Stimulated activated CD8-positive, alpha-beta memory T cell treated with anti-CD3 and anti-CD28 coated beads, Interleukin-12 subunit alpha, Interleukin-12 subunit beta, amount 100 ng/mL, for 4 hours (primary cell): ENCODE measurements around the gene PHF2.

Source experiments
- DNase-seq: peaks from one replicate; pipeline ENCODE4 v3.0.0-alpha.2; 2020; ENCODE audit warnings: low read depth

The PHF2 gene

DNA sequence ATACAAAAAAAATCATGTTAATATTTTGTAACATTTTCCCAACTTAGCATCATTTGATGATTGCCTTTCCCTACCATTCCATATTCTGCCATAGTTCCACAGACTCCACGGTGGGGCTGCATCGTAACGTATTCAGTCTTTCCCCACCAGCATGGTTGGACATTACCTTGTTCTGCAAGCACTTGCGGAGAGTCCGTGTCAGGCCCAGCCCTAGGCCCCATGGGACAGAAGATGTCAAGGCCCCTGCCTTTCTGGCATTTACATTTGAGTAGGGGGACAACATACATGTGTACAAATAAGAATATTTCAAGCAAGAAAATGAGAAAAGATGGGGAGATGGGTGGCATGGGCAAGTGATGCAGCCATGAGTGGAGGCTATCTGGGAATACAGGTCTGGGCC, 8.2 kb upstream of the PHF2 start:
- DNase-seq, result no peak

DNA sequence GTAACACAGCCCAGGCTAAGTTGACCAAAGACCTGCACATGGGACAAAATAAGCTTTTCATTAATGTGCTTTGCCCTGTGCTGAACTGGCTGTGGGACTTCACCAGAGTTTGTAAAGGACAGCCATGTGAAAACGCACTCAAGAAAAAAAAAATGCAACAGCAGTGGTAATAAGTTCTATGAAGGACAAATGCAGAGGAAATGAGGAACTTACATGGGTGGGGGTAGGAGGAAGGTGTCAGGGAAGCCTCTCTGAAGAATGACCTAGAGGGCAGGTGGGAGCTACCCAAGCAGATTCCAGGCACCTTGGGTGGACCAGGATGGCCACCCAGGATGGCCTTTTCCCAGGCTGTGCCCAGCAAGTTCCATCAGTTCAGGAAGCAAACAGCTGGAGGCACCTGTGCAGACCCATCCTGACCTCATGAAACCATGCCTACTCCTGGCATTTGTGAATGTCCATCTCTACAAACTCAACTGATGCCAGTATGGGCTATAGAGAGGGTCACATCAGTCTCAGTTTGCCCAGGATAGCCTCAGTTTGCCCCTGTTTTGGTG, 6.7 kb upstream of the PHF2 start:
- DNase-seq, result no peak

DNA sequence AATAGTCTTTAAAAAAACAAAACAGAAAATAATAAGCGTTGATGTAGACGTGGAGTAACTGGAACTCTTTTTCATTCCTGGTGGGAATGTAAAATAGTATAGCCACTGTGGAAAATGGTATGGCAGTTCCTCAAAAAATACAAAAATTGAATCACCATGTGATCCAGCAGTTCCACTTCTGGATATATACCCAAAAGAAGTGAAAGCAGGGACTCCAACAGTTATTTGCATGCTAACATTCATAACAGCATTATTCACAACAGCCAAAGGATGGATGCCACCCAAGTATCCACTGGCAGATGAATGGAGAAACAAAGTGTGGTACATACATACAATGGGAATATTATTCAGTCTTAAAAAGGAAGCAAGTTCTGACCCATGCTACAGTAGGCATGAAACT, 4.2 kb upstream of the PHF2 start:
- no peak for DNase-seq

DNA sequence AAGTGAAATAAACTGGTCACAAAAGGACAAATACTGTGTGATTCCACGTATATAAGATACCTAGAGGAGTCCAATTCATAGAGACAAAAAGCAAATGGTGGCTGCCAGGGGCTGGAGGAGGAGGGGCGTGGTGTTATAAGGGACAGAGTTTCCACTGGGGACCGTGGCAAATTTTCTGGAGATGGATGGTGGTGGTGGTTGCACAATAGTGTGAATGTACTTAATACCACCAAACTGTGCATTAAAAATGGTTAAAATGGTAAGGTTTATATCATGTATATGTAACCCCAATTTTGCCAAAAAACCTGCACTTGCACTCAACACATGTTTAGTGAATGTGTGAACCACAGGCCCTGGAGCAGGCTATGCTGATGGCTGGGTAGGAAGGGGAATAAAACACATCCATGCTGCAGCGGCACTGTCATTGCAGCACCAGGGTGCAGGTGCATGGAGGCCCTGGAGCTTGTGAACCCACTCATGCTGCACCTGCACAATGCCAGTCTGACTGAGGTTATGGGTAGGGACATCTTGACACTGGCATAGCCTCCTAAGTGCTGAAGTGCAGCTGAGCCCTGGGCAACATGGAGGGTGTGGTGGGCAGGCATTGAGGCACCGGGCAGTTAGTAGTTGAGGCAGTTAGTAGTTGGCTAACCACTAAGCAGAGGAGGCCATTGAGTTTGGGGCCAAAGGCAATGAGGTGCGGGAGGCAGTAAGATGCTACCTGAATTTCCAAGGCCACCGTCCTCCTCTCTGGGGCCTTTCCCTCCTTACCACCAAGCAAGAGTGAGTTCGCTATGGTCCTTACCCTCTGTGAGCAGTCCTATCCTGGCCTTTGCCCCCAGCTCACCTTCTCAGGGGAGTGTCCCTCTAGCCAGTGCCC, 3.5 kb upstream of the PHF2 start:
- DNase-seq, result no peak

DNA sequence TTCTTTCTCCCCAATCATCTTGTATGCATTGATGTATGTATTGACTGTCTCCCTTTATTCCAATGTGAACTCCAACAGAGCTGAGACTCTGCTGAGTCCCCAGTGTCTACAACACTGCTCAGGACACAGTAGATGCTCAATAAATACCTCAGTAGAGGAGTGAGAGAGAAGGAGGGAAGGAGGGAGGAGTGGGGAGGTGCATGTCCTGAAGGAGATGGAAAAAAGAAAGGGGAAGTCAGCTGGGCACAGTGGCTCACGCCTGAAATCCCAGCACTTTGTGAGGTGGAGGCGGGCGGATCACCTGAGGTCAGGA, 2.9 kb upstream of the PHF2 start:
- DNase-seq, result no peak

DNA sequence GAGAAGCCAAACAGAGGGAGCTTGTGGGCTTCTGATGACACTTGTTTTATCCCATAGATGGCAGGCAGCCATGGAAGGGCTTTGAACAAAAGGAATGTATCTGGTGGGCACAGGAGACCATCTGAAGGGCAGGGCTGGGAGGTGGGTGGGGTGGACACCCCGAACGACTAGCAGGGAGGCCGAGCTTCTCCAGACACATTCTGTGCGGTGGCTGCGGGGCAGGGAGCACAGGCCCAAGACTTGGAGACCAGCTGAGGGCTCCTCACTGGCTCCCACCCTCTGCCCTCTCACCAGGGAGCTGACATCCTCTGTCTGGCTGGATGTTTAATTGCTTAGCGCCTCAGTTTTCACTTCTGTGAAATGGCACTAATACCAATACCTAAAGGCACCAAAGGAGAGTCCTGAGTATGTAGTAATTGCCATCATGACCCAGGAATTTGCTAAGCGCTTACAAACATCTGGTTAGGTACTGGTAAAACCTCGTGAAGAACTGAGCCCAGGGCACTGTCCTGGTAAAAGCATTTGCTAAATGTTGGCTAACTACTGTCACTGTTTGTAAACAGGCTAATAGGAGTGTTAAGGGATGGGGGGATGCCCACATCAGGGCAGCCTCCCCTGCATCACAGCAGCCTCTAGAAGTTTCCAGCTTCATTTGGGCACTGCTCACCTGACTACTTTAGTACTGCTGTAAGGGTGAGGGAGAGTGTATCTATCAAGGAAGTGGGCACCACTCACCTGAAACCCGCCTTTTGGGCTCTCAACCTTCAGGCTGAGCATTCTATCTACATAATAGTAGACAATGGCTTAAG, 2.1 kb upstream of the PHF2 start:
- no peak for DNase-seq

DNA sequence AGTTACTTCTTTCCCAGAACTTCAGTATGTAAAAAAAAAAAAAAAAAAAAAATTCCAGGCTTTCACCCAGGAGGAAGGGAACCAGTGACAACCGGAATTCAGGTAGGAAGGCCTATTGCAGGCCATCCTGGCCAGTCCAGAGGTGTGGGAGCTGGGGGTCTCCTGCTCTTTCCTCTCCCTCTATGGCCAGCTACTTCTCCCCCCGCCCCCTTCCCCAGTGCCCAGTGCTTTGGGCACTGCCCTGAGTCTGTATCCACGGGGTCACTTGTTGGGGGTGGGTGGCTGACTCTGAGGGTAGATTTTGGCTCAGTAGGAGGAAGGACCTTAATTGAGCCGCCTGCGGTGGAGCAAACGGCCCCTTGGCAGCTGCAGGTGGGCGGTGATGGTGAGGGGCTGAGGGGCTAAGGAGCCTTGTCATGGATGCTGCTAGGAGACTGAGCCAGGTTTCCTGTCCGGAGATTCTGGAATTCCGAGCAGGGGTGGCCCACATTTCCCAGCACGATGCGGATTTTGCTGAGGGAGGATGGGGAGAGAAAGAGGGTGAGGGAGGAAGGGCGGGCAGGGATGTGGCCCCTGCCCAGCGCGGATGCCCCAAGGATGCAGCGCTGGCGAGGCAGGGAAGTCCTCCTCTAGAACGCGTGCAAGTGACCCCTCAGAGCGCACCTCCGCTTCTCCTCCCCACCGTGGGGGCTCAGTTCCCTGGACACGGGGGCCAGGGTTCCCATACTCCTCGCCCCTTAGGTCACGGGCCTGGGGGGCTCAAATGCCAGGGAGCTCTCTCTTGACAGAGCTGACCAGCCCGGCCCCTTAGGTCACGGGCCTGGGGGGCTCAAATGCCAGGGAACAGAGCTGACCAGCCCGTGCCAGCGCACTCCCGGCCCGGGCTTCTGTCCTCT, 1.2 kb upstream of the PHF2 start:
- no peak for DNase-seq

DNA sequence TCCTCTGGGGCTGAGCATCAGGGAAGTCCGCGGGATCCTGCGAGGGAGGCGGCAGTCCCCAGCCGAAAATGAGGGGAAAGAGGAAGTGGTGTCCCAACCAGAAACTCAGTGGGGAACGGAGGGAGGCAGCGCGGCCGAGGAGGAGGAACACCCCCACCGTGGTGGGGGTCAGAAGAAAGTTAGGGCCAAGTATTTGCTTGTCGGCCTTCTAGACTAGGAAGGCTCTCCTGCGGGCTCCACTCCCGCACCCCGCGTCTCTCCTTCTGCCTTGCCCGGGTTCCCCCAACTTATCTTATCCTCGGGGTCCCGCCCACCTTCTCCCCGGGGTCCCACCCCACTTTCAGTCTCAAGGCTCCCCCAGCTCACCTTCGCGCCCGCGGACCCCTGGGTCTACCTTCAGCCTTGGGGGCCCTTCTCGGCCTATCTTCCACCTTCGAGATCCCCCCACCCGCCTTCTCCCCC, 557 bp upstream of the PHF2 start:
- peak; percentile 42 for DNase-seq

DNA sequence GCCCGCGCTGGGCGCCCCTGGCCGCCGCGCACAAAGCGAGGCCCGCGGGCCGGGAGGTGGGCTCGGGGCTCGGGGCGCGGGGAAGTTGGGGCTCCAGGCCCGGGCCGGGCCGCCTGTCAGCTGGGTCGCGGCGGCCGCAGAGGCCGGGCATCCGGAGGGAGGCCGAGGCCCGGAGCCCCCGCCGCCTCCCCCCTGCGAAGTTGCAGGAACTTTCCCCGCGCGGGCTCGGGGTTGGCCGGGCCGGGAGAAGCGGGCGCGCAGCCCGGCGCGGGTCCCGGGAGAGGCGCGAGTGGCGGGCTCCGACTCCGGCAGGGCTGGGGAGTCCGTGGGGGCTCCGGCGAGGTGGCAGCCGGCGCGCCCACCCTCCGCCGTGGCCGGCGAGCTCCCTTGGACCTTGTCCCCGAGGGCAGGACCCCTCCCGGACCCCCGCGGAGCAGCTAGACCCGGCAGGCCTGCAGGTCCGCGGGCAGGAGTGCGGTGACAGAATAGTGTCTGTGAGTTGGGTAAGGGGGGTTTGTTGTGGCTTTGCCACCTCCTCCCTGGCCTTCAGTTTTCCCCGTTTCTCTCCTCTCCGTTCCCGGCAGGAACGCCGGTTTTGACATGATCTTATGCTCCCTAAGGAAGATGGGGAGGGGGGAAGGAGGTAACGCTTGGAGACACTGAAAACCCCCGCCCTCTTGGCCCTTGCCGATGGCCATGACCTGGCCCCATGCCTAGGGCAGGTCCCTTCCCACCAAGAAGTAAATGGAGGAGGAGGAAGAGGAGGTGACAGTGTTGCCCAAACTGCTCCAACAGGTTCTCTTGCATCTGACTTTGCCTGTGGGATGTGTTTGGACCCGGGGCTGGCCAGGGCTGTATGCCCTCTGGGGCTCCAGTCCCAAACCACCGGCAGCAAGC, 942 bp downstream of the PHF2 start:
- DNase-seq, result no peak

DNA sequence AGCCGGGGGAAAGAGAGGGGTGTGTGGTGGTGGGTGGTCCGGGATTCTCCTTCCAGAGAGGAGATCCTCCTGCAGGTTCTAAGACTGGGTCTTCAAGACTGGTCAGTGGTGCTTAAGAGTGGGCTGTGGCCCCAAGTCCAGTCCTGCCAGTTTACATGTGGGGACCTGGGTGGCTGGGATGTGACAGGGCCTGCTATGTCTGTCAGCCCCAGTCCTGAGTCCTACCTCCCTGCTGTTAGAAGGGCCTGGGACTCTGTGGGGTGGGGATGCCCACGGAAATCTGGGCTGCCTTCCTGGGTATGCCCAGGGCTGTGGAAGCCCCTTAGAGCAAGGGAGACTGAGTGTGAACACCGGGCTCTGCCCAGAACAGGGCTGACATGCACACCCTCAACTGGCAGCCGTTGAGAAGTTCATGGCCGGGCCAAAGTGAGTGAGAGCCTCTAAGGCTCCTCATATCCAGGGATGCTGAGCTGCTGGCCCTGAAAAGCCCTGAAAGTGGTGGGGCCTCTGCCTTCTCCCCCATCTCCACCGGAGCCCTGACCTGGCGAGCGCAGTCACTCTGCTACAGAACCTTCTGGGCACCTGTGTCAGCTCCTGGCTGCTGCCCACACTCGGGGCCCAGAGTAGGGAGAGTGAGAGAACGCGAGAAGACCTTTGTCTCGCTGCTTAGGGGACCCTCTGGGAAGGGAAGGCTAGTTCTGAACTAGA, 1.7 kb downstream of the PHF2 start:
- DNase-seq, result no peak

DNA sequence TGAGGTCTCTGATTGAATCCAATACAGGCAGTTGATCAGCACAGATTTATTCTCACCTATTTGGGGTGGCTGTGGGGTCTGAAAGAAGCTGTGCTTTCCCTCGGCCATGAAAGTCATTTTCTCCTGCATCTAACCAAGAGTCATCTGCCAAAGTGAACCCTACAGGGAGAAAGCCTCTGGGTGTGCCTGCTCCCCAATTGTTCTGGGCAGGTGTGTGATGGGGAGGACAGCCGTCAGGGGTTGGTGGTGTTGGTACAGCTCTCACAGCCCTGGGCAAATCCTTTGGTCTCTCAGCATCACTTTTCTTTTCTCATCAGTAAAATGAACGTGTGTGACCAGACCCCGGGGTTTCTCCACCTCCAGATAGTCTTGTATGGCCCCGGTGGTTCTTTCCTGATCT, 2.5 kb downstream of the PHF2 start:
- DNase-seq, result no peak

DNA sequence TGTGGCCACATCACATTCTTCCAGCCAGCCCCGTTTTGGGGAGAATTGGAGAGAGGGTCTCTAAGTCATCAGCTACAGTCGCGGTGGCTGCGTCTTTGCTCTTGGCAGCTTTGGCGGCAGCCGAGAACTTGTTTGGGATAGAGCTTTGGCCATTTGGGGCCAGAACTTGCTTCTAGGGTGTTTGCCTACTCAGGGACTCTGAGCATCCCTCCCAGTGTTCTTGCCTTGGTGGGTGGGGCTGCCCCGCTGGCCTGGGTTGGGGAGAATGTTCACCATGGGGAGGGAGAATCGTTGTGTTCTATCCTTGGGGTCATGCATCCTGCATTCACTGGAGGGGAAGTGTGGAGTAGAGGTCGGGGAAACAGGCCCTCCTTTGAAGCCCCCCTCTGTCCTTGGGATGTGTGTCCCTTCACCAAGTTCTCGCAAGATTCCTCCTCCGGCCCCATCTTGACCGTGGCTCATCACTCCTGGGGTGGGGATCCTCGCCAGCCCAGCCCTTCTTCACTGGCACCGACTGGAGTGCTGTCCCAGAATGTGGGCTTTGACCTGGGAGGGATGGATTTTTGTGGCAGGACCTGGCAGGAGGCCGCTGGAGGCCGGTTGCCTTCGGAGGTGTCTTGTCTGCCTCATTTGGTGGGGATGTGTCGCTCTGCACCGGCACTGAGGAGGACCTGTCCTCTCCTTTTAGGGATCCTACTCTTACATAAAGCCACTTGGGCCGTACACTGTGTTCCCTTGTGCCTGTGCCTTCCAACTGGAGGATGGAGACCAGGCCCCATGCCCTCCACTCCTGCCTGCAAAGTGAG, 3.5 kb downstream of the PHF2 start:
- no peak for DNase-seq

DNA sequence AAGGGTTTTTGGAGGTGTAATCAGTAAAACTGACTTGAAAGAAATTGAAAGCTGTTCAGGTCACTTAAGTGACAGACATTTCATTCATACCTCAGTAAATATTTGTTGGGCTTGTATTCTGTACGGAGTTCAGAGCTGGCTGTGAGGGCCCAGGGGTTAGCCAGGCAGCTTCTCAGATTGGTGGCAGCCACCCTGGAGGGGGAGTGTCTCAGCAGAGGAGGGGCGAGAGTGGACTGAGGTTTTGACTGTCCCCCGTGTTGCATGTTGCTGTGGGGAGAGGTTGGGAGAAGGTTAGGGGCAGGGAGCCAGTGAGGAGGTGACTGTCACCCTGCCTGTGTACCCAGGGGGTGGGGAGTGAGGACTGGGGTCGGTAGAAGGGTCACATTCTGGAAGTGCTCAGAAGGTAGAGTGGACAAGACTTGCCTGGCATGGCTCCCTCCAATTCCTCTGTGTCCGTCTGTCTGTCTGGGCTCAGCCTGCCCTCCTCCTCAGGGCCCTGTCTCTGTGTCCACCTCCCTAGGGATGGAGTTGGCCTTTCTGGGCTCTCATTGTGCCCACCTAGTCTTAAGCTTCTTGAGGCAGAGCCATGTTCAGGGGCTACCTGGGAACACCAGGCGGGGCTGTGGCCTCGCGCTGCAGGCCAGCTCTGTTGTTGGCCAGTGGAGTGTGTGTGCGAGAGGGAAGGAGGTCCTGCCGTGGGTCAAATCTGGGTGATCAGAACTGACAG, 4.4 kb downstream of the PHF2 start:
- no peak for DNase-seq

DNA sequence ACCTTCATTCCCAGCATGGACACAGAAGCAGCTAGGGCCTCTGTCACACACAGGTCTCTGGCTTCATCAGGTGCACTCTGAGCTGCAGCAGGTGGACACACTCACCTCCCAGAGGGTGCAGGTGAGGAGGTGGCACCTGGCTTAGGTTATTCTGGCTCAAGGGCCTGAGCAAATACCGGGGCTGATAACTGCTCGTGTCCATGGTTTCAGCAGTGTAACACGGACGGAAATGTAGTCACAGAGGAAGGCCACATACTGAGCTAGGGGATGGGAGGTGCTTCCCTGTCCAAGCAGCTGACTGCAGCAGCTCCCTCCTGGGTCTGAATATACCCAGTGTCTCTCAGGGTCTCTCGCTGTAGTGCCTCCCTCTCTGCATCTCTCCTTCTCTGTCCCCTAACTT, 5.7 kb downstream of the PHF2 start:
- no peak for DNase-seq

DNA sequence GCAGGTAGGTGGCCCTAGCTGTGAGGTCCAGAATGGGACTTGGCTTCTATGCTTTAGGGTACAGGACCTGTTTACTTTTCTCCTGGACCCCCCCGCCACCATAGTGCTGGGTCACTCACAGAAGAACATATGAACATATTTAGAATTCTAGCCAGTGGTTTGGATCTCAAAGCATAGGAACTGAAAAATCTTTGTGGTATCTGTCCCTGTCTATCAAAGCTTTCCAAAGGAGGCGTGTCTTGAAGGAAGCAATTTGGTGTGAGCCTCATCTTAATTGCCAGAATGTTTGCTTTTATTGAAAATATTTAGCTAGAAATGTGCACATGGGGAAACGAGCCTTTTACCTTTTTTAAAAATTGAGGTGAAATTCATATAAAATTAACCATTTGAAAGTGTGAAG, 6.2 kb downstream of the PHF2 start:
- no peak for DNase-seq

DNA sequence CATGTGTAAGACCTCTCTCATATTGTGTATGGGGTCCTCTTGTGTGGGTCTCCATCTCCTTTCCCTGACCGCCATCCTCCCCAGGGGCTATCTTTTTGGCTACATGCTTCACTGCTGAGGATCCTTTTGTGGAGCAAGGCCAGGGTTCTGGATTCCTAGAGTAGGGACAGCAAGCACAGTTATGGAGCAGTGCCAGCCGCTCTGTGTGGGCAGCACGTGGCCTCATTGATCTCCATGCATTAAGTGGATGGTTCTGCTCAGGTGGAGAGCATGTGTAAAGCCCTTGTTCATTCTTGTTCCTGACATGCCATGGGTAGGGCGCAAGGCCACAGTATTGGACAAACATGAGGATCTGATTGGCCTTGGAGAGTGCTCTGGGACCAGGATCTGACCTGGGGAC, 8.9 kb downstream of the PHF2 start:
- DNase-seq, result no peak

DNA sequence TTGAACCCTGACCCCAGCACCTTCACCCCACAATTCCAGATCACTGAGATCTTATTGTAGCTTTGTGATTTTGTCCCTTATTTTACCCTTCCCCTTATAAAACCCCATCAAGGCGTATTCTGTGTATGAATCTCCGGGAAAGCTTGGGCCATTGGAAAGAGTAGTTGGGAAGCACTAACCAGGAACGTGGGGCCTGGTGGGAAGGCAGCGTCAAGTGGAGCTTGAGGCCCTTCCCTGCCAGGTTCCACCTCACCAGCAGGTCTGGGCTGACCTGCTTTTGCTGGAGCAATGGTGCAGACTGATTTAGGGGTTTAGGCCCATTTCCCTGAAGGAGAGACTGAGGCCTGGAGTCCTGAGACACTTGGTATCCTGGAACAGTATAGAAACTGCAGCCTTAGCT, 9.3 kb downstream of the PHF2 start:
- no peak for DNase-seq

DNA sequence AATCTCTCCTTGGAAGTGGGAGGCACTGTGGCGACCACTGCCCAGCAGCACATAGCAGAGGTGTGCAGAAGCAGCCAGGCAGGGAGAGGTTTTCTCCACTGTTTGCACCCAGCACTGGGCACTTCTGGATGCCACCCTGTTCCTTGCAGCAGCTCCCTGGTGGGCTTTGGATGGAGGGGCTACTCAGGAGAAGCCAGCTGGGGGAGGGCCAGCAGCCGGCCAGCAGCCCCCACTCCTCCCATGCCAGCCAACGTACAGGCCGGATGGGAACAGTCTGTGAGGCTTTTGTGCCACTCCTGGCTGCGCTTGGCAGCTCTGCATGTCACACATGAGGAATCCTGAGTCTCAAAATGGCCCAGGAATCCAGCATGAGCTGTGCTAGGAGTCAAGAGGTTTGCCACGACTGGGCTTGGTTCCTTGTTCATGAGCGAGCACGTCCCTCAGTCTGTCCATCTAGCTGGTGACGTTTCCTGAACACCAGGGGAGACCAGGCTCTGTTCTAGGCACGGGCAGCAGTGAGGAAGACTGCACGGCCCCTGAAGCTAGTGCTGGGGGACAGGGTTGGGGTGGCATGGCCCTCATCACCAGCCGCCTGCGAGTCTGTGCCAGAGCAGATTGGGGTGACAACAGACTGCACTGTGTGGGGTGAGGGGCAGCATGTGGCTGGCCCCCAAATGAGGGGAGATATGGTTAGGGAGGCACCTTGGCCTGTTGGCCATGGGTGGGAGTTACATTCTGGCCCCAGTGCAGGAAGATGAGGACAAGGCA, 10.1 kb downstream of the PHF2 start:
- no peak for DNase-seq
